Stimulated activated CD8-positive, alpha-beta memory T cell treated with anti-CD3 and anti-CD28 coated beads, Interleukin-2, amount 100 ng/mL, for 48 hours (primary cell): ENCODE measurements around the gene TRIM32.
A peak's percentile ranks its signal among the peaks of the same experiment; 100 is the strongest.

Experiments used
- DNase-seq, 2 donors: peaks; one replicate each; pipeline ENCODE4 v3.0.0-alpha.2; 2020; ENCODE audit warnings: low read depth in 2 of 2

The TRIM32 gene, protein sequence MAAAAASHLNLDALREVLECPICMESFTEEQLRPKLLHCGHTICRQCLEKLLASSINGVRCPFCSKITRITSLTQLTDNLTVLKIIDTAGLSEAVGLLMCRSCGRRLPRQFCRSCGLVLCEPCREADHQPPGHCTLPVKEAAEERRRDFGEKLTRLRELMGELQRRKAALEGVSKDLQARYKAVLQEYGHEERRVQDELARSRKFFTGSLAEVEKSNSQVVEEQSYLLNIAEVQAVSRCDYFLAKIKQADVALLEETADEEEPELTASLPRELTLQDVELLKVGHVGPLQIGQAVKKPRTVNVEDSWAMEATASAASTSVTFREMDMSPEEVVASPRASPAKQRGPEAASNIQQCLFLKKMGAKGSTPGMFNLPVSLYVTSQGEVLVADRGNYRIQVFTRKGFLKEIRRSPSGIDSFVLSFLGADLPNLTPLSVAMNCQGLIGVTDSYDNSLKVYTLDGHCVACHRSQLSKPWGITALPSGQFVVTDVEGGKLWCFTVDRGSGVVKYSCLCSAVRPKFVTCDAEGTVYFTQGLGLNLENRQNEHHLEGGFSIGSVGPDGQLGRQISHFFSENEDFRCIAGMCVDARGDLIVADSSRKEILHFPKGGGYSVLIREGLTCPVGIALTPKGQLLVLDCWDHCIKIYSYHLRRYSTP

DNA sequence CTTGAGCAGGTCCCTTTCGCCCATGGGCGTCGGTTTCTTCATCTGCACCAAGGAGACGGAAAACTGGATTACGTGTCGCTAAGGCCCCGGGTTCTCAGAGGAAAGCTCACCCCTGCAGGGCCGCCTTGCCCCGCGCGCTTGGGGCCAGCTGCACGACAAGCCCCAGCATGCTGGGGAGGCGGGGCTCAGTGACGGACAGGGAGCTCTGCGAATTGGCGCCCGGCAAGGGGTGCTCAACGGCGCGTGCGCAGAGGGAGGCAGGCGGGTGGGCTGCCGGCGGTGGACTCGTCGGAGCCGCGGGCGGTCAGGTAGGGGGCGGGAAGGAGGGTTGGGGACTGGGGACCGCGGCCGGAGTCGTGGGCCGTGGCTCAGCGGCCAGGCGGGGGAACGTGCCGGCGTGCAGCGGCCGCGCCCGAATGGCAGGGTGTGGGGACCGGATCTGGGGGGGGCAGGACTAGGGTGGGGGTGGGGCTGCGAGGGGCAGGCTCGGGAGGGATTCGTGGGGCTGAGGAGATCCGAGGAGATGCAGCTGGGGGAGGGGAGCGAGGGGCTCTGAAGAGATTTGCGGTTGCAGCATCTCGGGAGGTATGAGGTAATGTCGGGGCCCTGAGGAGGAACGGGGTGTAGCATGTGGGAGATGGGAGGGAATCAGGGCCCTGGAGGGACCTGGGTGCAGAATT, at the start of gene TRIM32:
TSS of gene TRIM32 (plus strand) at position 232 of the 680 bp plus-strand sequence. CDS start 10,438 bp downstream, outside the sequence.
- DNase-seq: peak; percentile 88 to 93

DNA sequence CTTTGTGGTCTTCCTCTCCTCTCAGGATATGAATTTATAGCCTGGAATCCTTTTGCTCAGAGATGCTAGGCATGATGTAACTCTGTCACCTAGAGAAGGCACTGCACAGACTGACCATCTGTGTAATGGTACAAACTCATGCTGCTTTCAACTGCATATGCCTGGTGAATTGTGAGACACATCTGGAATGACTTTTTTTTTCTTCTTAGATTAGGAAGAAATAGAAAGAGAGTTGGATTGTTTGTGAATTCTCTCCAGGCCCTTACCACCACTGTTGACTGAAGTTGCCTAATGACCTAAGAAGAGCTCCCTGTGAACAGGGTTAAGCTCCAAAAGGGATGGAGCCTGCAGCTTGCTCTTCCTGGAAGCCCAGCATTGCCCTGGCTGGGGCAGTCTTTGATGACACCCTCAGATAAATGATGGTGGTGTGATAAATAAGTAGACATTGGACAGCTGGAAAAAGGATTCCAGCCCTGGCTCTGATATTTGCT, 47.8 kb upstream of the TRIM32 start:
- no peak for DNase-seq

DNA sequence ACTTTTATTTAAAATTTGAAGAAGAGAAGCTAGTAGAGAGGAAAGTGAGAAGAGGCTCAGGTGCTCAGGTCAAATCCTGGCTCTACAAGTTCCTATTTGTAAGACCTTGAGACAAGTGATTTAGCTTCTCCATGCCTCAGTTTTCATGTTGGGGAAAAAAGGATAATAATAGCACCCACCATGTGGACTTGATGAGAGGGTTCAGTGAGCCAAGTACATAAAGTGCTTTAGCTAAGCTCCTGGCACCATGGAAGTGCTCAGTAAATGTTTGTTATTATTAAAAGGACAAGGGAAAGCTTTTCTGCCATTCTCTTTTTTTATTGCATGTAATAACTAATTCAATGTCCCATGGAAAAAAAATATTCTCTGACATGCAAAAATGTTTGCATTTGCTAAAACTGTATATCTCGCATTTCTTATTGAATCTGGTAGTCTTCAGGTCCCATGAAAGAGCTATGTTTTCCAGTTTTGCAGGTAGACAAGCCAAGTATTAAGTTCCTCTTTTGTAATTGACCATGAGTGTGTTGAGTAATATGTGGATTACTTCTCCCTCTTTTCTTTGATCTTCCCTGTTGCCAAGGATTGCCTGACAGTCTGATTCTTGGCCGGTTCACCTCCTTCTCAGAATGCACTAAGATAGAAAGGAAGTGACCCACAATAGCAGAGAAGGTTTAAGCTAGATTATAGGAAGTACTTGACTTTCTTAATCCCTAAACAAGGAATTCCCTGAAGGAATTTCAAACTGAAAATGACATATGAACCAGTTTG, 45.6 kb upstream of the TRIM32 start:
- no peak for DNase-seq

DNA sequence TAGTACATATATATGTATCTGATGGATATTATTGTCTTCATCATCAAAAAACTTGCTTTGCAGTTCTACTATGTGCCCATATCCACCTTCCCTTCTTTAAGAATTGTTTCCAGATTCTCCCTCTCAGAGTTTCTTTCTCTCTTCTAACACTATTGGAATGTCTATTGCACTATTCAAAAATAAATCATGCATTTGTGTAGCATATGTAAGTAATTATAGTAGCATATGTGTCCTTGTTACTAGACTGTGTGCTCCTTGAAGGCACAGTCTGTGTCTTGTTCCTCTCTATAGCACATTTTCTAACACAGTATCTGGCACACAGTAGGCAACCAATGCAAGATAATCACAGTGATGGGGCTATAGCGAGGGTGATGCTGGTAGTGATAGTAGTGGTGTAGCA, 43.4 kb upstream of the TRIM32 start:
- no peak for DNase-seq

DNA sequence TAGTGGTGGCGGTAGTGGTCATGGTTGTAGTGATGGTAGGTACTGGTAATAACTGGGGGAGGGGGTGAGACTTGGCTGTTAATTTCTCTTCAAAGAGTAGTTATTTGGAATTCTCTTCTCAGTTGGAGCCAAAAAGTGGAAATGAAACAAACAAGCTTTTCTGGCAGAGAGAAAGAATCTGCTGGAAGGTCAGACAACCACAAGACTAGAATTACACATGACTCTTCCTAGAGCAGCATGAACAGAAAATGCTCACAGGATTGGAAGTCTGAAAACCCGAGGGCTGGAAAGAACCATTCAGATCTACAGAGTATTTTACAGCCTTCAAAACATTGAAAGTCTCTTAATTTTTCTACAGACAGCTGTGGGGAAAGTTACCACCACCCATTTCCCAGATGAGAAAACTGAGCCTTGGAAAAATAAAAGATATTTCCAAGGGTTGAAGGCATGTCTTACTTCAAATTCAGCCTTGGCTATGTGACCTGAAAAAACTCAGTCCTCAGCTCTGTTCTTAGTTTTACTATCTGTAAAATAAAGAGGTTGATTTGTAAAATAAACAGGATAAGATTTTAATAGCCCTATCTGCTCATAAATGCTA, 42.9 kb upstream of the TRIM32 start:
- no peak for DNase-seq

DNA sequence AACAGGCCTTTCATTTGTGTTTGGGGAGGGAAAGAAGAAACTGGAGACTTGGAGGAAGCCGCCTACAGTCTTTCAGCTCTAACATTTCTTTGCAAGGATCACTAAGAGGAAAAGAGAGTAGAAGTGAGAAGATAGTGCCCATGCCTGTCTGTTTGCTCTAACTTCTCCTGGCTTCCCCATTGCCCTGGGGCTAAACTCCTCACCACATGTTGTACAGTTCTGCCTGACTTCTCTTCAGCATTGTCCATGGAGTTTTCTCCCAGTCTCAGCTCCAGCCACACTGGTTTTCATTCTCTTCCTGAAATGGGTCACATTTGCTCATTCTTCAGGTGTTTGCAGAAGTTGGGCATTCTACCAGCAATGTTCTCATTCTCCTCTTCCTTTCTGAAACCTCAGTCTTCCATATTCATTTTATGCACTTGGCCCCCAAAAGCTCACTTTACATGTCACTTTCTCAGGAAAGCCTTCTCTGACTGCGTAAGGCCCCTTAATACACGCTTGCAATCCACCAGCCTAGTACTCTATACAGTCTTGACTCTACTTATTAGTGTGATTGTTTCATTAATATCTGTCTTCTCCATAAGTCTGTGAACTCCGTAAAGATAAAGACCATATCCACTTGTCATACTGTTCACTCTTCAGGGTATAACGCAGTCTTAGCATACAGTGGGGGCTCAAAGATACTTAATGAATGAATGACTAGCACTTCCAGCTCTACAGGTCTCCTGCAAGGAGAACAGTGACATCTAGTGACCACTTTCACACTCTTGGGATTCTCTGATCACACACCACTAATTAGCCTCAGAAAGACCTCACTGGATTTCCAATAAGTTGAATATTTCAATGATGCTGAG, 40.2 kb upstream of the TRIM32 start:
- DNase-seq: no peak

DNA sequence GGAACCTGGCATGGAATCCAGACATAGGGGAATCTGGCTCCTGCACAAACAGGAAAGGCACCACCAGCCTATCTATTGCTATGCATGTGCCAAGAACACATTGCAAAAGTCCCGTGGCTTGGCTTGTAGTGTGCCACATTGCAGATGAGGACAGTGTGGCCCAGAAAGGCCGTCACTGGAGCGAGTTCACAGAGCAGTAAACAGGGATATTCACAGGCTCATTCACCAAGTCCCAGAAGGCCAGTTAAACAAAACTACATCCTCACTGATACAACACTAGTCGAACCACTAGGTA, 39.6 kb upstream of the TRIM32 start:
- DNase-seq: no peak

DNA sequence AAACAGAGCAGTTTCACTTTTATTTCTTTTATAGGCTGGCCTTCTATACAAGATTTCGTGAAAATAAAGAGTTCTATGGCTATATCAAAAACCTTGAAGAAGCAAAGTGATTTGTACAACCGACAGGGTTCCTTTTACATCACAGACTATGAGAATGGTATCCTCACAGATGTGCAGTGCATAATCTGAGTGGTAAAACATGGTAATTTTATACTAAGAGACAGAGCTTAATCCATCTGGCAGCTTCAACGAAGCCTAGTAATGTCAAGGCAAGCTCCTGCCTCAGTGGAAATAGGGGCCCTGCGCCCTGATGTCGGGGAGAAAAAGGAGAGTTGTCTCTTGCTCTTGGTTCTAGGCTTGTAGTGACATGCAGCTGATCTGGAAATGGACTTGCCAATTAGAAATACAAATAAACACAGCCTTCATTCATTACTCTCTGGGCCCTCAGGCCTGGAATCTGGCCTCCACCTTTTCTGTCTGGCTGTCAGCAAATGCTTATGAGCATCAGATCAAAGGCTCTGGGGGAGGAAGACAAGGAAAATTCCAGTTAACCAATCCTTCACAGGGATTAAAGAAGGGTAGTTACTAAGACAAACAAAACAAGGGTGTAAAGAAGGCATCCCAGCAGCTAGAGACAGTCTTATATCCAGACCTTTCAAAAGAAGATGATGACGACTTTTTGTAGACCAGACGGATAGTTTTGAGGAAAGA, 33.6 kb upstream of the TRIM32 start:
- DNase-seq: no peak

DNA sequence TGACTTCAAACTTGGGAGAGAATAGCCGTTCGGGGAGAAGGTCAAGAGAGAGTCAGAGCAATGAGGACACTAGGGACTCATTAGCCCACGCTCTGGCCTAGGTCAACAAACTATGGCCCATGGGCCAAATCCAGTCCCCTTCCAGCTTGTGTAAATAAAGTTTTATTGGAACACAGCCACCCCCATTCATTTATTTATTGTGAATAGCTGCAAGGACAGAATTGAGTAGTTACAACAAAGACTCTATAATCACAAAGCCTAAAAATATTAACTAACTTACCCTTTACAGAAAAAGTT, 33.1 kb upstream of the TRIM32 start:
- DNase-seq: no peak

DNA sequence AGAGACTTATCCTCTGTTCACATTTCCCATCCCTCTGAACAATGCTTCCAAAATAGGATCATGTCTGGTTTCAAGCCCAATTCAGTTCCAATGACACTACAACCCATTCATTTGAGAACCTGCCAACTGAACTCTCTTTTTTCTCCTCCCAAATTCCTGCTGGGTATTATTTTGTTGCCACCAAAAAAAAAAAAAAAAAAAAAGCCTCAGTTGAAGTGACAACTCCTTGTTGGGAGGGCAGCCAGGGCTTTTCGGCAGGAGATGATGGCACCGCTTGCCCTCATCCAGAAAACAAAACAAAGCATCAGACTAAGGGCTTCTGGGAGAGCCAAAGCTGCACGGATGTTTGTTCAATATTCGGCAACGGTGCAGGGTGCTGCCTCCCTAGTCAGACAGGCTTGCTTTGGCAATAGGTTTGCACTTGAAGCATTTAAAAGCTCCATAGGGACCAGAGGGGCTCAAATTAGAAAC, 30.6 kb upstream of the TRIM32 start:
- no peak for DNase-seq

DNA sequence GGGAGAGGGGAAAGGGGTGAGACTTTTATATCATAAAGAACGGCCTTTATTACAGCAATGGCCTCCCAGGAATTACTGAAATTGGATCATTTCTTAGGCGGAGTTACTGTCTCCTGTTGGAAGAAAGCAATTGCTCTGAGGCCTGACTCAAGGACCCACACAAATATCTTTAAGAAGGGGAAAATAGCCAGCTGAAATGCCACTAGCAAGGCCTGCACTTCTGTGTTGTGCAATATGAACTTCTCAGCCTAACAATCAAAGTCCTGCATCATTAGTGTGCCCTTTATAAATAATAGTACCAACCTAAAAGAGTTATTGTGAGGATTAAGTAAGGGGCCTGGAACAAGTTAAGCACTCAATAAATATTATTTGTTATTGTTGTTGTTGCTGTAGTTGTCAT, 30.1 kb upstream of the TRIM32 start:
- no peak for DNase-seq

DNA sequence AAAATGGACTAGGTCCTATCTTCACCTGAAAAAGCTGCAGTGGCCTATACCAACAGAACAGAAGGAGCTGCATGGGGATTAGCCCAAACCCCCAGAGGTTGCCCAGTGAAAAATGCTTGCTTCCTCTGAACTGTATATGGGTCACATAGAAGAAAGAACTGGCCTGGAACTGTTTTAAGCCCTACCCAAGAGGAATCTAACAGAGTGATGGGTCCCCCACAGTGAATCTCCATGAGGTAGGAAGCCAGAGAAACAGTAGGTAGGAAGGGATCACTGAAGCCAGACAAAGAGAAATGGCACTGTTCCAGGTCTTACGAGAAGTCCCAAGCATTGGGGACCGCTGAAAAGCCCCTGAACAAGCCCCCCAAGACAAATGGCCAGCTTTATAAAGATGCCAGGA, 28.8 kb upstream of the TRIM32 start:
- no peak for DNase-seq

DNA sequence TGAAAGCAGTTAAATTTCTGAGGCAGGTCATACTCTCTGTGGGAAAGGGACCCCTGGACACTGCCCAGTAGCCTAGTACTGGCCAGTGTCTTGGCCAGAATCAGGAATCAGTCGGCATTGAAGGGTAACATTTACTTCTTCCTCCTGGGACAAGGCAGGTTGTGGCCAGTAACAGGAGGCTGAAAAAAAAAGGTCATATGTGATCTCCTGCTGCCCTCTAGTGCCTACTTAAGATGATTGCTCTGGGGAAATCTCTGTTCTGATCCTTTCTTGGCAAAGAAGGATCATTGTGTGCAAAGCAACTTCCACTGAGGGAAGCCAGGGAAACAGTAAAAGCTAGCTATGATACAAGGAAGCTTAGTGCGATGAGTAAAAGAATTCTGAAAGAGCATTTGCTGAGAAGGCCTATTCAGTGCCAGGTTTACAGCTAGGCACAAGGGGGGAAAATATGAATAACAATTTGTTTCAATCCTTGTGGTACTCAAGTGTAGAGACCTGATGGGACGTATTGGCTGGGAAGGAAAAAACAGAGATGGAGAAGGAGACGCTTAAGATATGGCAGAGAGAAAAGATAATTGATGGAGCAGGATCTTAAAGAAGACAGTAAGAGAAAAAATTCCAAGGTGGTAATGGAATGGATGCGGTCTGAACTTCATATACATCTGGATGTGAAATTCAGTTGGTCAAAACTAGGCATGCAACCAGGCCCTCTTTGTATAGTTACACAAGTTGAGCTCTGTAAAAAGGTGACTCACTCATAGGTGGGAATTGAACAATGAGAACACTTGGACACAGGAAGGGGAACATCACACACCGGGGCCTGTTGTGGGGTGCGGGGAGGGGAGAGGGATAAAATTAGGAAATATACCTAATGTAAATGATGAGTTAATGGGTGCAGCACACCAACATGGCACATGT, 25.8 kb upstream of the TRIM32 start:
- no peak for DNase-seq

DNA sequence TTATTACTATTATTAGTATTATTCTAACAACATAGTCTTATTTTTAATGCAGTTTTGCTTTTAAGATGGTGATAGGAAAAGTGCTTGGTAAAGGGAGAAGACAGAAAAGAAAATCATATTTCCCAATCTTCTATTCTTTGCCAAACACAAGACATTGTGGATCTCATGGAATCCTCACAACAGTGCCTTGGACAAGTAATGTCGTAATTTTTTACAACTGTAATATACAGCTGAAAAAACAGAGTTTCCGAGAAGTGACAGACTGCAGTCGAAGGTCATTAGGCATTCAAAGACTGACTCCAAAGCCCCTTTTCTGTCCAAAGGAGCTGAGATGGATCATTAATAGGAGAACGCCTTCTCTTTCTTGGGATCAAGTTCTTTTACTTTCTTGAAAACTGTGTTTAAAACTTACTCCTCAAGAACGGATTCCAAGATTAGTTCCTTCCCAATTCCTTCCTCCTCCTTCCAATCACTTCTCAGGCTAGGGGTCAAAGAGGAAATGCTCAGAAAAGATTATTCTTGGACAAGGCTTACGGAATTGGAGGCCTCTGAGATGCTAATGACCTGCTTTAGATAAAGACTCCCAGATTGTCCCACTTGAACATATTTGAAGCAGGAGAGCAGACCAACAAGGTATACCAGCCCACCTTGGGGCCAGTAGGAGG, 24.3 kb upstream of the TRIM32 start:
- DNase-seq: no peak

DNA sequence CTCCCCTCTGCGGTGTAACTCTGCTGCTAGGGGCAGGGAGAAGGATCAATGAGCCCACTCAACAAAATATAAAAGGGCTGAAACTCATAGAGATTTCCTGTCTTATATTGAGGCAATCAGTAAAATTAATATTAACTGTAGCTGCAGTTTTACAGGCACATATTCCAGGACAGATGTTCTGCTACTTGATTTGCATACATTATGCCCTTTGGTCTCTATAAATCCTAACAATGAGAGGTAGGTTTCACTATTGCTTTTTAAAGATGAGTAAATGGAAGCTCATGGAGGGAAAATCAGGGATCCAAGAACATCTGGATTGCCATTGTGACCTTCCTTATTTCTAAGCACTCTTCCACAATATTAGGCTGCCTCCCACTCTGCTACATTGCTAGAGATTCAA, 23.5 kb upstream of the TRIM32 start:
- no peak for DNase-seq

DNA sequence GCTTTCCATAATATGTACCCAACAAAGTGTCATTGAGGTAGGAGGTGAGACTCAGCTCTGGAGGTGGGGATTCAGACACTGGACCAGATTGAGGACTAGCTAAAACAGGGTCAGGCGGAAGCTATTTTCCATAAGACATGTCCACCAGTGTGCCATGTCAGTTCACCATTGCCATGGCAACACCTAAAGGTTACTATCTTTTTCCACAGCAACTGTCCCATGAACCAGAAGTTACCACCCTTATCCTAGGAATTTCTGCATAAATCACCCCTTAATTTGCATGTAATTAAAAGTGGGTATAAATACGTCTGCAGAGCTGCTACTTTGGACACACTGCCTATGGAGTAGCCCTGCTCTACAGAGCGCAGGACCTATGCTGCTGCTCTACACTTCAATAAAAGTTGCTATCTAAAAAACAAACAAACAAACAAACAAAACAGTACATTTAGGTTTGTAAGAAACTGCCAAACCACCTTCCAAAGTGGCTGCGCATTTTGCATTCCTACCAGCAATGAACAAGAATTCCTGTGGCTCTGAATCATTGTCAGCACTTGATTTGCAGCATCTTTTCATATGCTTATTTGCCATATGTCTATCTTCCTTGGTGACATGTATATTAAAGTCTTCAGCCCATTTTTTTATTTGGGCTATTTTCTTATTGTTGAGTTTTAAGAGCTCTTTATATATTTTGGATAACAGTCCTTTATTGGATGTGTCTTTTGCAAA, 18.0 kb upstream of the TRIM32 start:
- DNase-seq: no peak

DNA sequence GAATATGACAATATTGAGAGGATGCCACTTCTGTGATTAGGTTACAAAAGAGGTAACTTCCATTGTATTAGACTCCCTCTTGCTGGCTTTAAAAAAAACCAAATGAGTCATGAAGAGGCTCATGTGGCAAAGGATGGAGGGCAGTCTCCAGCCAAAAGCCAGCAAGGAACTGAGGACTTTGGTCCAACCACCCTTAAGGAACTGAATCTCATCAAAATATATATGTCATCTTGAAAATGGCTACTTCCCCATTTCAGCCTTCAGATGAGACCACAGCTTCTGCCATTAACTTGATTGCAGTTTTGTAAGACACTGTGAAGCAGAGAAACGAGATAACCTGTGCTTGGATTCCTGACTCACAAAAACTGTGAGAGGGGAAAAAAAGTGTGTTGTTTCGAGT, 15.5 kb upstream of the TRIM32 start:
- no peak for DNase-seq

DNA sequence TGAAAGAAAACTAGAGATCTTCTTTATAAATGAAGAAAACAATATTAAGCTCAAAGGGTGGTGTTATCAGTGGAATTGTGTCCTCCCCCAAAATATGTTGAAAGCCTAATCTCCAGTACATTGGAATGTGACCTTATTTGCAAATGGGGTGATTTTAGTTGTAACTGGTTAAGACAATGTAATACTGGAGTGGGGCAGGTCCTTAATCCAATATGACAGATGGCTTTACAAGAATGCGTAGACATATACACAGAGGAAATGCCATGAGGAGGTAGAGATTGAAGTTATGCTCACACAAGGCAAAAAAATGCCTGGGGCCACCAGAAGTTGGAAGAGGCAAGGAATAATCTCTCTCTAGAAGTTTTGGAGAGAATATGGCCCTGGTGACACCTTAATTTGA, 13.7 kb upstream of the TRIM32 start:
- no peak for DNase-seq
